Measurements from ENCODE around the gene PAX5.

The PAX5 gene

DNA sequence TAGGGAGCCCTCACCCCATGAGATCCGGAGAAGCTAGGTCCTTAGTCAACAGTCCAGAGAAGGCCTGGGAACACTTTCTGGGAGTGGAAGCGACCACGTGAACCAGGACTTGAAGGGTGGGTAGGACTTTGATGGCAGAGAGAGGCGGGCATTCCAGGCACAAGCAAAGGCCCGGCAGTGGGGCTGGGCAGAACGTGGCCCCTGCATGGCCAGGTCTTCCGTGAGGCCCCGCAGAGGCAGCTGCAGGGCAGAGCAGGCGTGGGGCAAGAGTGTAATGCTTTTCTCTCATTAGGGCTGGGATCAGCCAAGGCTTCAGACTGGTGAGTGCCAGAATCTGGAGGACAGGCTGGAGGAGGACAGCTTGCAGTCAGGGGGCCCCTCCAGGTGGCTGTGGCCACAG, 184.1 kb downstream of the PAX5 start:
- Histone ChIP-seq H3K9me3 (ENCODE audit: severe bottlenecking) (no peaks in the 10 kb centered on the region), H3K27me3 (ENCODE audit: insufficient read depth, low read depth, severe bottlenecking) (no peaks in the 10 kb centered on the region), H3K36me3 (peaks cover 16% of the 10 kb centered on the region), H3K27ac (no peak overlapping the region), H3K4me3 (ENCODE audit: low read depth, low read length) (no peak overlapping the region)
- no peak for DNase-seq
- TF ChIP-seq, protein P1, sequence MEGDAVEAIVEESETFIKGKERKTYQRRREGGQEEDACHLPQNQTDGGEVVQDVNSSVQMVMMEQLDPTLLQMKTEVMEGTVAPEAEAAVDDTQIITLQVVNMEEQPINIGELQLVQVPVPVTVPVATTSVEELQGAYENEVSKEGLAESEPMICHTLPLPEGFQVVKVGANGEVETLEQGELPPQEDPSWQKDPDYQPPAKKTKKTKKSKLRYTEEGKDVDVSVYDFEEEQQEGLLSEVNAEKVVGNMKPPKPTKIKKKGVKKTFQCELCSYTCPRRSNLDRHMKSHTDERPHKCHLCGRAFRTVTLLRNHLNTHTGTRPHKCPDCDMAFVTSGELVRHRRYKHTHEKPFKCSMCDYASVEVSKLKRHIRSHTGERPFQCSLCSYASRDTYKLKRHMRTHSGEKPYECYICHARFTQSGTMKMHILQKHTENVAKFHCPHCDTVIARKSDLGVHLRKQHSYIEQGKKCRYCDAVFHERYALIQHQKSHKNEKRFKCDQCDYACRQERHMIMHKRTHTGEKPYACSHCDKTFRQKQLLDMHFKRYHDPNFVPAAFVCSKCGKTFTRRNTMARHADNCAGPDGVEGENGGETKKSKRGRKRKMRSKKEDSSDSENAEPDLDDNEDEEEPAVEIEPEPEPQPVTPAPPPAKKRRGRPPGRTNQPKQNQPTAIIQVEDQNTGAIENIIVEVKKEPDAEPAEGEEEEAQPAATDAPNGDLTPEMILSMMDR (IDR thresholded peaks at IDR 0.05; ENCODE audit: low read depth, low read length), result no peak

DNA sequence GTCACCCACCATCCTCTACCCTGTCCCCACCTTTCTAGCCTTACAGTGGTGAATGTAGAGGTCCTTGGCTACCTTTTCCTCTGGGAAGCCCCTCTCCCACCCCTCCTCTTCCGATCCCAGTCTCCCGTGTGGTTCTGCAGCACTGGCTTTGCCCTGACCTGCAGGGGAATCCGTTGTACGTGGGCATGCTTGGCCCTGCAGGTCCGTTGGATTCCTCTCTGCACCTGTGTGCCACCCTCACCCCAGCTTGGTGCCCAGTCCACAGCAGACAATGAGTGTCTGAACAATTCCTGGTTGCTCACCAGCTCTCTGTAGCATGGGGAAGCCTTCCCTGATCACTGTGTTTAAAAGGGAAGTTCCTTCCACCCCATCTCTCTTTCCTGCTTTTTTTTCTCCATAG, 185.1 kb downstream of the PAX5 start:
- H3K27me3 ChIP-seq (ENCODE audit: insufficient read depth, low read depth, severe bottlenecking), result no peaks in the 10 kb centered on the region
- no peaks in the 10 kb centered on the region for H3K9me3 ChIP-seq (ENCODE audit: severe bottlenecking)
- no peak overlapping the region for H3K4me3 ChIP-seq (ENCODE audit: low read depth, low read length)
- H3K27ac ChIP-seq, result no peak overlapping the region
- H3K36me3 ChIP-seq, result peaks cover 21% of the 10 kb centered on the region
- no peak for DNase-seq
- TF ChIP-seq, protein P1 (IDR thresholded peaks at IDR 0.05; ENCODE audit: low read depth, low read length), result no peak

DNA sequence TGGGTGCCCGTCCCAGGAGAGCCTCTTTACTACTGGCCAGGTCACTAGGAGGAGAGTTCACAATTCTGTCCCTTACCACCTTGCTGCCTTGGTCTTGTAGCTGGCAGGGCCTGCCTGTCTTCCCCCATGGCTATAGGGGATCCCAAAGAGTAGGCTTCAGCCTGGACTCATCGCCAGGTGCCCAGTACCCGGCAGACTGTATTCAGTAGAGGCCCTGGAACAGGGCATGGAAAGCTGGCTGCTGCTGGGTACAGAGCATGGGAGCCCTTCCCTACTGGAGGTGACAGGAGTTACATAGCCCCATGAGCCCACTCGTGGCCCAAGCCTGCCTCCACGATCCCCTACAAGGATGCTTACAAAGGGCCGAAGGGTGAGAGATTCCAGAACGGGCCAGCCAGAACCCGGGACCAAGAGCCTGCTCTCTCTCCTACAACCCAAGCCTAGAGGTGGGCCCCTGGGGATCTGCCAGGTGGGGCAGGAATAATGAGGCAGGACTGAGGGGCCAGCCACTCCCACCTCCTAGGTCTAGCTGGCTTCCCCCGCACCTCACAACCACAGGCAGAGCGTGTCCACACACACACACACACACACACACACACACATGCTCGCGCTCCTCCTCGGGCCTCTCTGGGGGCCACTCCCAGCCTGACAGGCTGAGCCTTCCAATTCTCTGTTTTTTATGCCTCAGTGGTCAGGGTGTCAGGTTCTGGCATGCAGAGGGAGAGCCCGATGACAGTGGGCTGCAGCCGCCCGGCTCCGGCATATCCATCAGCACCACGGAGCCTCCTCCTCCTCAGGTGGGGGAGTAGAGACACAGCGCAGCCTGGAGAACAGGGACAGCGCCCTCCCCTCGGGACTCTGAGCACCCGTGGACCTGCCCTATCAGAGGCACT, 186.0 kb downstream of the PAX5 start:
- Histone ChIP-seq H3K27me3 (ENCODE audit: insufficient read depth, low read depth, severe bottlenecking) (no peaks in the 10 kb centered on the region), H3K4me3 (ENCODE audit: low read depth, low read length) (no peak overlapping the region), H3K27ac (no peak overlapping the region), H3K36me3 (peaks cover 30% of the 10 kb centered on the region), H3K9me3 (ENCODE audit: severe bottlenecking) (no peaks in the 10 kb centered on the region)
- TF ChIP-seq, protein P1 (IDR thresholded peaks at IDR 0.05; ENCODE audit: low read depth, low read length), result no peak
- DNase-seq, result no peak

DNA sequence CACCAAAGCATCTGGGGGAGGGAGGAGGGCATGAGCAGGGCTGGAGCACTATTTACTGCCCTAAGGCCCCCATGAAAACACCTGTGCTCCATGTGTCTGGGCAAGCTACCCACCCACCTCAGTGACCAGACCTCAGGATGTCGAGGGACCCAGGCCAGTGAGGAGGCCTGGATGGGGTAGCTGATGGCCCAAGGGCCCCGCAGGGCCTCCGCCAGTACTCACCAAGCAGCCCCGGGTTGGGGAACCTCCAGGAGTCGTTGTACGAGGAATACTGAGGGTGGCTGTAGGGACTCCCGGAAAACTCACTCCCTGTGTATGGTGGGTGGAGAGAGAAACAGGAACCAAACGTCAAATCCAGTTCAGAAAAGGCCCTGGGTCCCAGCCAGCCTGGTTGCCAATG, 187.4 kb downstream of the PAX5 start:
- Histone ChIP-seq H3K36me3 (peaks cover 37% of the 10 kb centered on the region), H3K27ac (no peak overlapping the region), H3K4me3 (ENCODE audit: low read depth, low read length) (no peak overlapping the region), H3K27me3 (ENCODE audit: insufficient read depth, low read depth, severe bottlenecking) (no peaks in the 10 kb centered on the region), H3K9me3 (ENCODE audit: severe bottlenecking) (no peaks in the 10 kb centered on the region)
- TF ChIP-seq, protein P1 (IDR thresholded peaks at IDR 0.05; ENCODE audit: low read depth, low read length), result no peak
- DNase-seq, result no peak

DNA sequence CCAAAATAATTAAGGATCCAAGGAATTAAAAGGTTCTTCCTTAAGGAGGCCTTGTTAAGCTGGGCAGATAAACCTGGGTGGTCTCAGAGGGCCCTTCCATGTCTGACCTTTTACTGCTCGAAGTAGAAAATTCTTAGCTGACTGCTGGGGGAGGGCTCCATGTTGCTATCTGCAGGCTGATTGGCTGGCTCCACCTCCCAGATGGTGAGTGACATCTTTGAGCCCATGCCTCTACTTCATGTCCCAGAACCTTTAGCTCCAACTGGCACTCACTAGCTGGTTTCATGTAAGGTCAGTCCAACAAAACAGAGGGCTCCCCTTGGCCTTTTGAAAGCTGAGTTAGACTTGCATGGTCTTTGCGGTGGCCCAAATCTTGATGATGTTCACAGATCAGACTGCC, 188.2 kb downstream of the PAX5 start:
- Histone ChIP-seq H3K9me3 (ENCODE audit: severe bottlenecking) (no peaks in the 10 kb centered on the region), H3K4me3 (ENCODE audit: low read depth, low read length) (no peak overlapping the region), H3K27me3 (ENCODE audit: insufficient read depth, low read depth, severe bottlenecking) (no peaks in the 10 kb centered on the region), H3K36me3 (peaks cover 43% of the 10 kb centered on the region), H3K27ac (no peak overlapping the region)
- TF ChIP-seq, protein P1 (IDR thresholded peaks at IDR 0.05; ENCODE audit: low read depth, low read length), result no peak
- DNase-seq, result no peak
